Esophagus muscularis mucosa (tissue), 4 donors: Measurements from ENCODE around the gene STAT5B. TPM values are rescaled to one million over a fixed set of nuclear protein-coding genes. Genes with fewer than 3 reads are reported as not detected.
A peak's percentile ranks its signal among the peaks of the same experiment; 100 is the strongest.

Experiments used
- DNase-seq: peaks from one replicate; pipeline ENCODE4 v3.0.0-alpha.2; 2017; ENCODE audit errors: extremely low spot score
- H3K27ac ChIP-seq, 4 donors: fragments of 200-600 bp; sonication (generic); replicated peaks in 1 of 4; 1 replicate in 3 of 4; 2 replicates in 1 of 4; pipeline ENCODE4 v1.5.1; 2016 to 2019; ENCODE audit warnings: mild to moderate bottlenecking in 1 of 4
- H3K27me3 ChIP-seq, 4 donors: fragments of 200-600 bp; sonication (generic); one replicate each; pipeline versions ENCODE4 v1.5.1 to v1.6.0; 2016 to 2019
- H3K36me3 ChIP-seq, 4 donors: fragments of 200-600 bp; sonication (generic); one replicate each; pipeline ENCODE4 v1.5.1; 2016 to 2019
- H3K4me1 ChIP-seq, 4 donors: fragments of 200-600 bp; sonication (generic); one replicate each; pipeline ENCODE4 v1.5.1; 2016 to 2019
- H3K4me3 ChIP-seq, 4 donors: fragments of 200-600 bp; sonication (generic); 1 replicate in 2 of 4; 2 replicates in 2 of 4; pipeline ENCODE4 v1.5.1; 2016 to 2019; ENCODE audit warnings: mild to moderate bottlenecking in 4 of 4, moderate library complexity in 1 of 4
- H3K9me3 ChIP-seq, 4 donors: fragments of 200-600 bp; sonication (generic); 1 replicate in 3 of 4; 2 replicates in 1 of 4; pipeline ENCODE4 v1.5.1; 2016 to 2019
- CTCF ChIP-seq, 3 experiments: fragments of 200-600 bp in 2 of 3; fragments of 450-650 bp in 1 of 3; sonication (generic) in 2 of 3; IDR thresholded peaks; one replicate each; pipeline ENCODE4 v1.5.1; 2017 to 2019; ENCODE audit warnings: antibody characterized with exemption in 3 of 3, mild to moderate bottlenecking in 2 of 3, moderate library complexity in 1 of 3
- EP300 ChIP-seq: sonication (generic); formaldehyde crosslinking; IDR thresholded peaks from one replicate; pipeline ENCODE4 v1.6.1; 2017; ENCODE audit warnings: antibody characterized with exemption
- POLR2A ChIP-seq: fragments of 450-650 bp; IDR thresholded peaks from one replicate; pipeline ENCODE4 v1.6.1; 2017; ENCODE audit warnings: antibody characterized with exemption, moderate library complexity, mild to moderate bottlenecking, low read depth
- POLR2AphosphoS5 ChIP-seq, 2 donors: sonication (generic); formaldehyde crosslinking; IDR thresholded peaks; one replicate each; pipeline ENCODE4 v1.6.1; 2017; ENCODE audit warnings: antibody characterized with exemption in 2 of 2
- WGBS: methylation state at CpG from one replicate; pipeline ENCODE4 v1.1.5; 2018; 5-methylcytosine and 5-hydroxymethylcytosine counted together
- intact Hi-C: fragments of 100-400 bp; cut with DNase I; formaldehyde crosslinking; loops from one replicate; pipeline ENCODE4 v1.15.1; 2023
- total RNA-seq, 4 donors: library from RNA; depleted of rRNA; stranded (reverse); fragments of >200 nt; gene quantifications; one replicate each; pipeline versions ENCODE4 v1.1.0 to v1.2.1, GENCODE V29; 2016

The STAT5B gene
- total RNA-seq, 4 donors from 2014 or later: 75.0 to 93.4 (median 85.2) TPM

GRCh38 chr17:42311240-42312034 is 35.2 kb upstream of the STAT5B start:
- DNase-seq: no peak
- peaks cover 0 to 4% (median 0%) of the 10 kb centered on the region in 4 donors for H3K27me3 ChIP-seq
- intact Hi-C loops: no loop called here
- H3K4me3 ChIP-seq: peak overlapping the region; percentile 27 to 46 (median 42)
- peaks cover 44 to 93% (median 76%) of the 10 kb centered on the region in 4 donors for H3K36me3 ChIP-seq
- H3K27ac ChIP-seq: peak overlapping the region; percentile 85 to 94 (median 88)
- WGBS: 40% methylated on average over 17 of the region's 19 CpGs
- TF ChIP-seq CTCF (IDR thresholded peaks at IDR 0.05) (no peak), POLR2A (no peak), POLR2AphosphoS5 (IDR thresholded peaks at IDR 0.05) (peak; percentile 76 to 88), EP300 (no peak)
- H3K9me3 ChIP-seq: no peaks in the 10 kb centered on the region
- H3K4me1 ChIP-seq: peaks cover 28 to 55% (median 49%) of the 10 kb centered on the region in 4 donors

GRCh38 chr17:42310787-42311215 is 34.6 kb upstream of the STAT5B start:
- H3K4me1 ChIP-seq: peaks cover 28 to 55% (median 49%) of the 10 kb centered on the region in 4 donors
- peaks cover 41 to 93% (median 76%) of the 10 kb centered on the region in 4 donors for H3K36me3 ChIP-seq
- intact Hi-C loops: no loop called here
- no peak for DNase-seq
- peak overlapping the region; percentile 85 to 94 (median 88) for H3K27ac ChIP-seq
- H3K4me3 ChIP-seq: no peak overlapping the region
- peaks cover 0 to 4% (median 0%) of the 10 kb centered on the region in 4 donors for H3K27me3 ChIP-seq
- TF ChIP-seq POLR2A (no peak), EP300 (no peak), CTCF (IDR thresholded peaks at IDR 0.05) (no peak), POLR2AphosphoS5 (IDR thresholded peaks at IDR 0.05) (no peak)
- H3K9me3 ChIP-seq: no peaks in the 10 kb centered on the region
- WGBS: 60% methylated on average over 9 of the region's 9 CpGs

- TF ChIP-seq CTCF (IDR thresholded peaks at IDR 0.05): no peak
- TF ChIP-seq POLR2AphosphoS5 (IDR thresholded peaks at IDR 0.05): no peak
- no peak for TF ChIP-seq POLR2A
- no peak for TF ChIP-seq EP300
- intact Hi-C loops: no loop called here
- peaks cover 28 to 55% (median 49%) of the 10 kb centered on the region in 4 donors for H3K4me1 ChIP-seq
- H3K27me3 ChIP-seq: peaks cover 0 to 4% (median 0%) of the 10 kb centered on the region in 4 donors
- DNase-seq: no peak
- H3K36me3 ChIP-seq: peaks cover 40 to 93% (median 76%) of the 10 kb centered on the region in 4 donors
- no peaks in the 10 kb centered on the region for H3K9me3 ChIP-seq
- WGBS: 80% methylated on average over 19 of the region's 19 CpGs
- peak overlapping the region; percentile 85 to 94 (median 88) for H3K27ac ChIP-seq
- H3K4me3 ChIP-seq: no peak overlapping the region
These were observed 34.0 kb upstream of the STAT5B start for GRCh38 chr17:42309986-42310786.

- H3K4me1 ChIP-seq: peaks cover 23 to 49% (median 46%) of the 10 kb centered on the region in 4 donors
- 86% methylated on average over 6 of the region's 9 CpGs for WGBS
These were observed 33.0 kb upstream of the STAT5B start for GRCh38 chr17:42309142-42309541.

More at GRCh38 chr17:42309142-42309541, 33.0 kb upstream of the STAT5B start:
- Histone ChIP-seq H3K27me3 (peaks cover 0 to 4% (median 0%) of the 10 kb centered on the region in 4 donors), H3K36me3 (peaks cover 37 to 93% (median 76%) of the 10 kb centered on the region in 4 donors), H3K9me3 (no peaks in the 10 kb centered on the region), H3K4me3 (no peak overlapping the region), H3K27ac (peak overlapping the region; percentile 85 to 94 (median 88))
- no peak for DNase-seq
- no peak for TF ChIP-seq CTCF (IDR thresholded peaks at IDR 0.05)
- no peak for TF ChIP-seq EP300
- TF ChIP-seq POLR2A: no peak
- no peak for TF ChIP-seq POLR2AphosphoS5 (IDR thresholded peaks at IDR 0.05)
- intact Hi-C loops: no loop called here
